Hepatocyte (in vitro differentiated cells): ENCODE data around the gene KIAA0513.

Experiments used
- EZH2phosphoT487 ChIP-seq: fragments of 200-600 bp; sonication (generic); IDR thresholded peaks from one replicate; pipeline ENCODE4 v1.6.1; 2018; ENCODE audit warnings: antibody characterized with exemption, mild to moderate bottlenecking, low read depth, moderate library complexity; ENCODE audit not compliant: unreplicated experiment, severe bottlenecking
- TF ChIP-seq, protein P1 (sequence below): fragments of 200-600 bp; sonication (generic); IDR thresholded peaks from 2 replicates; pipeline ENCODE4 v1.5.1; 2016; ENCODE audit warnings: antibody characterized with exemption, mild to moderate bottlenecking; ENCODE audit not compliant: poor library complexity

DNA sequence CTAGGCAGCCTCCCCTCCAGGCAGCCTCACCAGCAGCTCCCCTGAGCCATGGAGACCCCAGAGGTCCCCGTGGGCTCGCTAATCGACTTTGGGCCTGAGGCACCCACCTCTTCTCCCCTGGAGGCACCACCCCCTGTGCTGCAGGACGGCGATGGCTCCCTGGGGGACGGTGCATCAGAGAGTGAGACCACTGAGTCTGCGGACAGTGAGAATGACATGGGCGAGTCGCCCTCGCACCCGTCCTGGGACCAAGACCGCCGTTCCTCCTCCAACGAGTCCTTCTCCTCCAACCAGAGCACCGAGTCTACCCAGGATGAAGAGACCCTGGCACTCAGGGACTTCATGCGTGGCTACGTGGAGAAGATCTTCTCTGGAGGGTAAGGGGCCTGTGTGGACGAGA, 39.4 kb downstream of the KIAA0513 start:
- TF ChIP-seq, protein P1, sequence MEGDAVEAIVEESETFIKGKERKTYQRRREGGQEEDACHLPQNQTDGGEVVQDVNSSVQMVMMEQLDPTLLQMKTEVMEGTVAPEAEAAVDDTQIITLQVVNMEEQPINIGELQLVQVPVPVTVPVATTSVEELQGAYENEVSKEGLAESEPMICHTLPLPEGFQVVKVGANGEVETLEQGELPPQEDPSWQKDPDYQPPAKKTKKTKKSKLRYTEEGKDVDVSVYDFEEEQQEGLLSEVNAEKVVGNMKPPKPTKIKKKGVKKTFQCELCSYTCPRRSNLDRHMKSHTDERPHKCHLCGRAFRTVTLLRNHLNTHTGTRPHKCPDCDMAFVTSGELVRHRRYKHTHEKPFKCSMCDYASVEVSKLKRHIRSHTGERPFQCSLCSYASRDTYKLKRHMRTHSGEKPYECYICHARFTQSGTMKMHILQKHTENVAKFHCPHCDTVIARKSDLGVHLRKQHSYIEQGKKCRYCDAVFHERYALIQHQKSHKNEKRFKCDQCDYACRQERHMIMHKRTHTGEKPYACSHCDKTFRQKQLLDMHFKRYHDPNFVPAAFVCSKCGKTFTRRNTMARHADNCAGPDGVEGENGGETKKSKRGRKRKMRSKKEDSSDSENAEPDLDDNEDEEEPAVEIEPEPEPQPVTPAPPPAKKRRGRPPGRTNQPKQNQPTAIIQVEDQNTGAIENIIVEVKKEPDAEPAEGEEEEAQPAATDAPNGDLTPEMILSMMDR: no peak
- no peak for TF ChIP-seq EZH2phosphoT487
